Neuronal stem cell (in vitro differentiated cells): ENCODE measurements around the gene PODN.
A peak's percentile ranks its signal among the peaks of the same experiment; 100 is the strongest.

ENCODE experiments used
- DNase-seq: peaks from one replicate; pipeline ENCODE4 v3.0.0-alpha.2; 2013; ENCODE audit warnings: low spot score
- H2AFZ ChIP-seq: one replicate; pipeline ENCODE4 v1.6.1; 2013; ENCODE audit warnings: mild to moderate bottlenecking, low read length, inconsistent platforms
- H2AK5ac ChIP-seq: 2 replicates; pipeline ENCODE4 v1.6.1; 2013; ENCODE audit warnings: low read depth, mild to moderate bottlenecking, inconsistent platforms, low read length, moderate library complexity, mixed read lengths
- H2BK120ac ChIP-seq: 2 replicates; pipeline ENCODE4 v1.6.1; 2013; ENCODE audit warnings: low read depth, mild to moderate bottlenecking, inconsistent platforms, low read length, moderate library complexity, mixed read lengths
- H2BK12ac ChIP-seq: one replicate; pipeline ENCODE4 v1.6.1; 2013; ENCODE audit warnings: low read length, inconsistent platforms
- H2BK15ac ChIP-seq: 2 replicates; pipeline ENCODE4 v1.6.1; 2013; ENCODE audit warnings: mild to moderate bottlenecking, low read length, inconsistent platforms, mixed read lengths
- H2BK5ac ChIP-seq: one replicate; pipeline ENCODE4 v1.6.1; 2013; ENCODE audit warnings: inconsistent platforms, mild to moderate bottlenecking, low read length, moderate library complexity
- H3K14ac ChIP-seq: one replicate; pipeline ENCODE4 v1.6.1; 2013; ENCODE audit warnings: low read length, inconsistent platforms
- H3K18ac ChIP-seq: 2 replicates; pipeline ENCODE4 v1.6.1; 2013; ENCODE audit warnings: low read length, inconsistent platforms
- H3K23ac ChIP-seq: 2 replicates; pipeline ENCODE4 v1.6.1; 2013; ENCODE audit warnings: low read depth, mild to moderate bottlenecking, mixed read lengths, low read length, inconsistent platforms; ENCODE audit not compliant: poor library complexity
- H3K27ac ChIP-seq: replicated peaks from 3 replicates; pipeline ENCODE4 v1.5.1; 2013; ENCODE audit warnings: low read length, inconsistent platforms
- H3K27me3 ChIP-seq, 3 experiments: 2 replicates each; pipeline ENCODE4 v1.6.1; 2013; ENCODE audit warnings: low read length in 3 of 3, mild to moderate bottlenecking in 2 of 3, inconsistent platforms in 1 of 3, low read depth in 1 of 3, mixed read lengths in 1 of 3, moderate library complexity in 1 of 3; ENCODE audit not compliant: control insufficient read depth in 3 of 3, insufficient read depth in 3 of 3
- H3K36me3 ChIP-seq, 2 donors: replicated peaks in 1 of 2; 2 replicates each; pipeline ENCODE4 v1.6.1; 2013; ENCODE audit warnings: low read length in 2 of 2; ENCODE audit not compliant: control insufficient read depth in 2 of 2, insufficient read depth in 2 of 2
- H3K4ac ChIP-seq: 2 replicates; pipeline ENCODE4 v1.6.1; 2013; ENCODE audit warnings: inconsistent platforms, mild to moderate bottlenecking, low read length, moderate library complexity
- H3K4me1 ChIP-seq, 2 donors: 1 replicate in 1 of 2; 2 replicates in 1 of 2; pipeline ENCODE4 v1.6.1; 2013; ENCODE audit warnings: low read length in 2 of 2, low read depth in 1 of 2; ENCODE audit not compliant: control insufficient read depth in 2 of 2, insufficient read depth in 1 of 2
- H3K4me2 ChIP-seq: one replicate; pipeline ENCODE4 v1.6.1; 2013; ENCODE audit warnings: mild to moderate bottlenecking, low read length, inconsistent platforms; ENCODE audit not compliant: insufficient read depth, poor library complexity, severe bottlenecking
- H3K4me3 ChIP-seq, 2 donors: 2 replicates each; pipeline ENCODE4 v1.5.1; 2013; ENCODE audit warnings: low read length in 2 of 2, mild to moderate bottlenecking in 2 of 2, inconsistent platforms in 1 of 2, moderate library complexity in 1 of 2
- H3K79me1 ChIP-seq: one replicate; pipeline ENCODE4 v1.6.1; 2013; ENCODE audit warnings: low read depth, mild to moderate bottlenecking, inconsistent platforms, low read length, moderate library complexity
- H3K9ac ChIP-seq: one replicate; pipeline ENCODE4 v1.6.1; 2013; ENCODE audit warnings: mild to moderate bottlenecking, low read depth, low read length, inconsistent platforms; ENCODE audit not compliant: poor library complexity
- H3K9me3 ChIP-seq, 2 donors: replicated peaks in 1 of 2; 2 replicates each; pipeline versions ENCODE3 to v1.6.1; 2013; ENCODE audit warnings: low read length in 2 of 2, mild to moderate bottlenecking in 2 of 2, inconsistent platforms in 1 of 2, low read depth in 1 of 2, mixed read lengths in 1 of 2, moderate library complexity in 1 of 2; ENCODE audit not compliant: control insufficient read depth in 2 of 2, insufficient read depth in 1 of 2
- H4K8ac ChIP-seq: one replicate; pipeline ENCODE4 v1.6.1; 2013; ENCODE audit warnings: low read depth, mild to moderate bottlenecking, inconsistent platforms, low read length, moderate library complexity
- H4K91ac ChIP-seq: one replicate; pipeline ENCODE4 v1.6.1; 2013; ENCODE audit warnings: low read length, low read depth, mild to moderate bottlenecking, inconsistent platforms; ENCODE audit not compliant: poor library complexity
- WGBS, 2 donors: extraction: QIAGEN DNeasy Blood & Tissue Kit; methylation state at CpG; one replicate each; pipeline ENCODE4 v1.1.7; 2013; ENCODE audit warnings: missing lambda C conversion rate in 2 of 2, mixed read lengths in 1 of 2; ENCODE audit not compliant: insufficient read length in 2 of 2, insufficient replicate concordance in 1 of 2; ENCODE audit errors: extremely low coverage in 2 of 2; 5-methylcytosine and 5-hydroxymethylcytosine counted together

The PODN gene

DNA sequence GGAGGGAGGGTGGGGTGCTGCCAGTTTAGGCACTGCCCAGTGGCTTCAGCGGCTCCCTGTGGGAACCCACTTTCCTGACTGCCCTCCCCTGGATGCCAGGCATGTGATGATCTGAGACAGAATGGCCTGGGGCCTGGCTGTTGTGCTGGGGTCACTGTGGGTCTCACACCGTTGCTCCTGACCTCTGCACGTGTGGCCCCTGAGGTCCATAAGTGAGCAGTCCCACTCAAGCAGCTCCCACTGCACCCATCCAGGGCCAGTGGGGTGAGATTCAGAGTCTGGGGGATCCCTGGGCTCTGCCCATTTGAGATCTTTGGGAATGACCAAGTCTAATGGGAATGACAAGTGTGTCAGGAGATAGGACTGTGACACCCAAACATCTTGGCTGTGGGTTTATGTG lies 18.0 kb downstream of the PODN start:
- H2AFZ ChIP-seq: no peak overlapping the region
- no peak overlapping the region for H3K14ac ChIP-seq
- peaks cover 0 to 32% (median 0%) of the 10 kb centered on the region in 3 experiments for H3K27me3 ChIP-seq
- no peak overlapping the region for H3K23ac ChIP-seq
- no peak overlapping the region for H2BK120ac ChIP-seq
- no peak overlapping the region for H3K27ac ChIP-seq
- H2AK5ac ChIP-seq: peak overlapping the region; percentile 50
- peaks cover 0 to 25% of the 10 kb centered on the region in 2 donors for H3K4me1 ChIP-seq
- no peak overlapping the region for H2BK15ac ChIP-seq
- no peak overlapping the region for H2BK12ac ChIP-seq
- H4K8ac ChIP-seq: no peak overlapping the region
- no peak overlapping the region for H4K91ac ChIP-seq
- H3K4me2 ChIP-seq: no peak overlapping the region
- H3K18ac ChIP-seq: no peak overlapping the region
- H3K9ac ChIP-seq: no peak overlapping the region
- H3K4ac ChIP-seq: no peak overlapping the region
- no peak for DNase-seq
- no peaks in the 10 kb centered on the region for H3K79me1 ChIP-seq
- peaks cover 0 to 2% of the 10 kb centered on the region in 2 donors for H3K9me3 ChIP-seq
- no peaks in the 10 kb centered on the region for H3K36me3 ChIP-seq
- H2BK5ac ChIP-seq: no peak overlapping the region
- H3K4me3 ChIP-seq: no peak overlapping the region
- WGBS, 2 donors: no CpG with 5 or more reads among the region's 3 CpGs

DNA sequence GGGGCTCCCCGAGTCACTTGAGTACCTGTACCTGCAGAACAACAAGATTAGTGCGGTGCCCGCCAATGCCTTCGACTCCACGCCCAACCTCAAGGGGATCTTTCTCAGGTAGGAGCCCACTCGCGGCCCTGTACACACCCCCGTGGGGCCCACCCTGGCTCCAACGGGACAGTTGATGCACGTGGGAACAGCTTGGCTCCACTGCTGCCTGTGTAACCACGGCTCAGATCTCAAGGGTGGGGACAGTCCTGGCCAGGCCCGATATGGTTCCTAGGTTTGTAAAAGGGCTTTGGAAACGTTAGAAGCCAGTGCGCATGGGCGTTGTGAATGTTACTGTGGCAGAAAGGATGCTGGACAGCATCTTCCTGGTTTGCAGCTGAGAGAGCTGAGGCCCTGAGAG lies 18.8 kb downstream of the PODN start:
- DNase-seq: no peak
- H3K27ac ChIP-seq: no peak overlapping the region
- no peak overlapping the region for H2BK12ac ChIP-seq
- H3K4me3 ChIP-seq: no peak overlapping the region
- no peak overlapping the region for H3K18ac ChIP-seq
- H2AK5ac ChIP-seq: no peak overlapping the region
- H3K4ac ChIP-seq: no peak overlapping the region
- H3K4me2 ChIP-seq: no peak overlapping the region
- H3K4me1 ChIP-seq: peaks cover 0 to 22% of the 10 kb centered on the region in 2 donors
- no peak overlapping the region for H2BK15ac ChIP-seq
- H3K79me1 ChIP-seq: no peaks in the 10 kb centered on the region
- no peak overlapping the region for H4K8ac ChIP-seq
- no peaks in the 10 kb centered on the region for H3K36me3 ChIP-seq
- H2BK120ac ChIP-seq: no peak overlapping the region
- WGBS, 2 donors: no CpG with 5 or more reads among the region's 15 CpGs
- peaks cover 0 to 2% of the 10 kb centered on the region in 2 donors for H3K9me3 ChIP-seq
- no peak overlapping the region for H2BK5ac ChIP-seq
- H2AFZ ChIP-seq: no peak overlapping the region
- H4K91ac ChIP-seq: no peak overlapping the region
- no peak overlapping the region for H3K23ac ChIP-seq
- no peak overlapping the region for H3K9ac ChIP-seq
- H3K27me3 ChIP-seq: peaks cover 0 to 36% (median 0%) of the 10 kb centered on the region in 3 experiments
- H3K14ac ChIP-seq: no peak overlapping the region

DNA sequence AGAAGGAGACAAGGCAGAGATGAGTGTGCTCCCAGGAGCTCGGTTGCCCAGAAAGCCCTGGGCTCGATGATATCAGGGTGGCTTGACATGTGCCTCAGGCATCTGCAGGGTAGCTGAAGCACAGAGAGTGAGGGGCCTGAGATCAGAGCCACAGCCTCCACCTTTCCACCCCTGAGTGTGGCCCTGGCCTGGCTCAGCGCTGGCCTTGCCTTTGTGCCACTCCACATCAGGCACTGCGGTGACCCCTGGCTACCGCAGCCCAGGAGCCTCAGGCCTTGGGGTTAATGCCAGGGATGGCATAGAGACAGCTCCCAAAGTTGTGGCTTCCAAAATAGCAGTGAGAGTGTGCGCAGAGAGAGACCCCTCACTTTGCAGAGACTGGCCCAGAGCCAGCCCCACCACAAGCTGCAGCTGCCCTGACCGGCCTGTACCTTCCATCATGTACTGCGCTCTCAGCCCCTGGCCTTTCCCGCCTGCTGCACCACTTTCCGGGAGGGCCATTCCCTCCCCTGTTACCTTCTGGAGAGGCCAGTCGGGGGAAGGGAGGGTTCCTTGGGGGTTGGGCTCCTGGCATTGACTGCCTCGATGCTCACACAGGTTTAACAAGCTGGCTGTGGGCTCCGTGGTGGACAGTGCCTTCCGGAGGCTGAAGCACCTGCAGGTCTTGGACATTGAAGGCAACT lies 19.5 kb downstream of the PODN start:
- Histone ChIP-seq H4K91ac (no peak overlapping the region), H3K23ac (no peak overlapping the region), H3K9me3 (peaks cover 0 to 2% of the 10 kb centered on the region in 2 donors), H4K8ac (no peak overlapping the region), H3K14ac (no peak overlapping the region), H3K27ac (no peak overlapping the region), H3K9ac (no peak overlapping the region), H3K36me3 (no peaks in the 10 kb centered on the region), H3K79me1 (no peaks in the 10 kb centered on the region), H2BK5ac (no peak overlapping the region), H2AFZ (no peak overlapping the region), H2BK15ac (no peak overlapping the region), H3K18ac (peak overlapping the region; percentile 49), H3K4ac (no peak overlapping the region), H3K4me3 (no peak overlapping the region), H2AK5ac (no peak overlapping the region), H2BK12ac (no peak overlapping the region), H3K4me1 (peaks cover 0 to 19% of the 10 kb centered on the region in 2 donors), H2BK120ac (no peak overlapping the region), H3K27me3 (peaks cover 0 to 43% (median 0%) of the 10 kb centered on the region in 3 experiments), H3K4me2 (no peak overlapping the region)
- no peak for DNase-seq
- WGBS, 2 donors: no CpG with 5 or more reads among the region's 14 CpGs

DNA sequence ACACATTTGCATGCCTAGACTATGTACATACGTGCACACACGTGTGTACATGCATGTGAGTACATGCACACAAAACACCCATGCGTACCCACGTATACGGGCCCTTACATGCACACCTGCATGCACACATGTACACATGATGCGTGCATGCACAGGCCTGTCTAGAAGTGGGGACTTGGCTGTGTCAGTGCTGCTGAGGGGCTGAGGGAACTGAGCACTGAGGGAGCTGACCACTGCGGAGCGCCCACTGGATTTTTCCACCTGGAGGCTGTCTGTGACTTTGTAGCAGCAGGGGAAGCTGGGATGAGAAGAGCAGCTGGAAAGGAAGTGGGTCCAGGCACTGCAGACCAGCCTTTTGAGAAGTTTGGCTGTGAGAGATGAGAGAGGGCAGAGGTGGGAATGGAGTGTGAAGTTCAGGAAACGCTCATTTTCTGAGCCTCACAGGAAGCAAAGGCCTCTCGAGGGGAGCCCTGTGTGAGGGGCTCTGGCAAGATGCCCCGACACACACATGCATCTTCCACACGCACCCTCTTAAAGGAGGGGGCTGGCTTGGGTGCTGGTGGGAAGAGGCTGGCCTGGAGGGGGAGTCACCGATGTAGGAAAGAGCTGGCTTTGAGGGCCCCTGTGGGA lies 20.9 kb downstream of the PODN start:
- Histone ChIP-seq H3K4ac (no peak overlapping the region), H3K9me3 (peaks cover 0 to 2% of the 10 kb centered on the region in 2 donors), H3K4me3 (peak overlapping the region in 1 of 2 donors; percentile 31), H3K4me2 (no peak overlapping the region), H3K27me3 (peaks cover 0 to 52% (median 0%) of the 10 kb centered on the region in 3 experiments), H2BK15ac (no peak overlapping the region), H2BK5ac (no peak overlapping the region), H3K36me3 (no peaks in the 10 kb centered on the region), H3K9ac (peak overlapping the region; percentile 60), H2BK120ac (no peak overlapping the region), H2AFZ (peak overlapping the region; percentile 4), H3K14ac (no peak overlapping the region), H3K79me1 (no peaks in the 10 kb centered on the region), H3K4me1 (peaks cover 0 to 14% of the 10 kb centered on the region in 2 donors), H3K18ac (peak overlapping the region; percentile 61), H3K23ac (peak overlapping the region; percentile 6), H3K27ac (no peak overlapping the region), H4K8ac (no peak overlapping the region), H2AK5ac (peak overlapping the region; percentile 44), H2BK12ac (no peak overlapping the region), H4K91ac (no peak overlapping the region)
- no CpG with 5 or more reads among the region's 13 CpGs for WGBS, 2 donors
- no peak for DNase-seq
